Measurements from ENCODE around the gene LHFPL3. TPM values are rescaled to one million over a fixed set of nuclear protein-coding genes. Genes with fewer than 3 reads are reported as not detected.

LHFPL3 gene
- polyA plus RNA-seq, 1 of the 3 experiments (the other 2 are of a cell fraction), result not detected

DNA sequence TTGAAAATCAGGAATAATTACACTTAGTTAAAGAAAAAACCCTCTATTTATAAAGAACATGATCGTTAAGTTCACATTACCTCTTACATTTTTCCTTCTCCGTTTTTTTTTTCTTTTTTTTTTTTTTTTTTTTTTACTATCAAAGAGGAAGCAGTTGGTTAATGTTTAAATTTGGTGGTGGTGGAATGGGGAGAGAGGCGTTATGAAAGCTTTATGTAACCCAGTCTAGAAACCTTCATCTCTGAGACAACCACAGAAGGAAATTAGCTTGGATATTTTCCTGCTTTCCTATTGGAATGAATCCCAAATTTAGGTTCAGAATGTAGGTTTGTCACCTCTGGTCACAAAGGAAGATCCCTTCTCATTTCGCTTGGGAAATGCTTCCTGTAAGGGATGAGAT, 31.5 kb upstream of the LHFPL3 start:
- no peaks in the 10 kb centered on the region for H3K4me1 ChIP-seq (ENCODE audit: control insufficient read depth in 1 of 2, insufficient read depth in 2 of 2, low read depth in 1 of 2, low read length in 1 of 2)
- TF ChIP-seq, protein P1, sequence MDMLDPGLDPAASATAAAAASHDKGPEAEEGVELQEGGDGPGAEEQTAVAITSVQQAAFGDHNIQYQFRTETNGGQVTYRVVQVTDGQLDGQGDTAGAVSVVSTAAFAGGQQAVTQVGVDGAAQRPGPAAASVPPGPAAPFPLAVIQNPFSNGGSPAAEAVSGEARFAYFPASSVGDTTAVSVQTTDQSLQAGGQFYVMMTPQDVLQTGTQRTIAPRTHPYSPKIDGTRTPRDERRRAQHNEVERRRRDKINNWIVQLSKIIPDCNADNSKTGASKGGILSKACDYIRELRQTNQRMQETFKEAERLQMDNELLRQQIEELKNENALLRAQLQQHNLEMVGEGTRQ (IDR thresholded peaks at IDR 0.05; ENCODE audit: borderline replicate concordance, low read depth, low read length), result no peak
- TF ChIP-seq, protein P2, sequence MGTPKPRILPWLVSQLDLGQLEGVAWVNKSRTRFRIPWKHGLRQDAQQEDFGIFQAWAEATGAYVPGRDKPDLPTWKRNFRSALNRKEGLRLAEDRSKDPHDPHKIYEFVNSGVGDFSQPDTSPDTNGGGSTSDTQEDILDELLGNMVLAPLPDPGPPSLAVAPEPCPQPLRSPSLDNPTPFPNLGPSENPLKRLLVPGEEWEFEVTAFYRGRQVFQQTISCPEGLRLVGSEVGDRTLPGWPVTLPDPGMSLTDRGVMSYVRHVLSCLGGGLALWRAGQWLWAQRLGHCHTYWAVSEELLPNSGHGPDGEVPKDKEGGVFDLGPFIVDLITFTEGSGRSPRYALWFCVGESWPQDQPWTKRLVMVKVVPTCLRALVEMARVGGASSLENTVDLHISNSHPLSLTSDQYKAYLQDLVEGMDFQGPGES (IDR thresholded peaks at IDR 0.05; ENCODE audit: low read depth, low read length), result no peak
- TF ChIP-seq, protein P3, sequence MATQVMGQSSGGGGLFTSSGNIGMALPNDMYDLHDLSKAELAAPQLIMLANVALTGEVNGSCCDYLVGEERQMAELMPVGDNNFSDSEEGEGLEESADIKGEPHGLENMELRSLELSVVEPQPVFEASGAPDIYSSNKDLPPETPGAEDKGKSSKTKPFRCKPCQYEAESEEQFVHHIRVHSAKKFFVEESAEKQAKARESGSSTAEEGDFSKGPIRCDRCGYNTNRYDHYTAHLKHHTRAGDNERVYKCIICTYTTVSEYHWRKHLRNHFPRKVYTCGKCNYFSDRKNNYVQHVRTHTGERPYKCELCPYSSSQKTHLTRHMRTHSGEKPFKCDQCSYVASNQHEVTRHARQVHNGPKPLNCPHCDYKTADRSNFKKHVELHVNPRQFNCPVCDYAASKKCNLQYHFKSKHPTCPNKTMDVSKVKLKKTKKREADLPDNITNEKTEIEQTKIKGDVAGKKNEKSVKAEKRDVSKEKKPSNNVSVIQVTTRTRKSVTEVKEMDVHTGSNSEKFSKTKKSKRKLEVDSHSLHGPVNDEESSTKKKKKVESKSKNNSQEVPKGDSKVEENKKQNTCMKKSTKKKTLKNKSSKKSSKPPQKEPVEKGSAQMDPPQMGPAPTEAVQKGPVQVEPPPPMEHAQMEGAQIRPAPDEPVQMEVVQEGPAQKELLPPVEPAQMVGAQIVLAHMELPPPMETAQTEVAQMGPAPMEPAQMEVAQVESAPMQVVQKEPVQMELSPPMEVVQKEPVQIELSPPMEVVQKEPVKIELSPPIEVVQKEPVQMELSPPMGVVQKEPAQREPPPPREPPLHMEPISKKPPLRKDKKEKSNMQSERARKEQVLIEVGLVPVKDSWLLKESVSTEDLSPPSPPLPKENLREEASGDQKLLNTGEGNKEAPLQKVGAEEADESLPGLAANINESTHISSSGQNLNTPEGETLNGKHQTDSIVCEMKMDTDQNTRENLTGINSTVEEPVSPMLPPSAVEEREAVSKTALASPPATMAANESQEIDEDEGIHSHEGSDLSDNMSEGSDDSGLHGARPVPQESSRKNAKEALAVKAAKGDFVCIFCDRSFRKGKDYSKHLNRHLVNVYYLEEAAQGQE (IDR thresholded peaks at IDR 0.05; ENCODE audit: low read depth, low read length), result no peak
- TF ChIP-seq MXI1 (IDR thresholded peaks at IDR 0.05; ENCODE audit: low read depth, low read length) (no peak), JUND (IDR thresholded peaks at IDR 0.05) (no peak), FOXJ3 (CRISPR knock-in tag; IDR thresholded peaks at IDR 0.05) (no peak), SIN3A (IDR thresholded peaks at IDR 0.05; ENCODE audit: borderline replicate concordance, low read depth, low read length) (no peak), EP300 (IDR thresholded peaks at IDR 0.05; ENCODE audit: borderline replicate concordance in 1 of 2, low read depth in 1 of 2, low read length in 1 of 2) (no peak), FOXM1 (IDR thresholded peaks at IDR 0.05; ENCODE audit: low read depth) (no peak), MEF2A (IDR thresholded peaks at IDR 0.05; ENCODE audit: borderline replicate concordance, low read depth) (no peak), NRF1 (IDR thresholded peaks at IDR 0.05; ENCODE audit: low read depth, low read length) (no peak), CHD2 (IDR thresholded peaks at IDR 0.05; ENCODE audit: low read length, partially characterized antibody) (no peak), TAF1 (IDR thresholded peaks at IDR 0.05; ENCODE audit: borderline replicate concordance, low read depth, low read length) (no peak), GATA2 (CRISPR knock-in tag; IDR thresholded peaks at IDR 0.05) (no peak), YY1 (IDR thresholded peaks at IDR 0.05; ENCODE audit: low read depth) (no peak)
- TF ChIP-seq, protein P4, sequence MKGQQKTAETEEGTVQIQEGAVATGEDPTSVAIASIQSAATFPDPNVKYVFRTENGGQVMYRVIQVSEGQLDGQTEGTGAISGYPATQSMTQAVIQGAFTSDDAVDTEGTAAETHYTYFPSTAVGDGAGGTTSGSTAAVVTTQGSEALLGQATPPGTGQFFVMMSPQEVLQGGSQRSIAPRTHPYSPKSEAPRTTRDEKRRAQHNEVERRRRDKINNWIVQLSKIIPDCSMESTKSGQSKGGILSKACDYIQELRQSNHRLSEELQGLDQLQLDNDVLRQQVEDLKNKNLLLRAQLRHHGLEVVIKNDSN (IDR thresholded peaks at IDR 0.05; ENCODE audit: borderline replicate concordance, low read depth), result no peak
- CTCF ChIA-PET, result no interaction called here

More for the DNA sequence above, 31.5 kb upstream of the LHFPL3 start:
- Histone ChIP-seq H3K4me3 (ENCODE audit: low read depth in 2 of 2, low read length in 1 of 2) (no peak overlapping the region), H3K79me2 (ENCODE audit: insufficient read depth) (no peaks in the 10 kb centered on the region), H3K4me2 (no peak overlapping the region), H2AFZ (ENCODE audit: low read depth) (no peak overlapping the region), H3K9me2 (no peaks in the 10 kb centered on the region), H3K36me3 (replicated peaks in 1 of 2; ENCODE audit: control insufficient read depth in 1 of 2, insufficient read depth in 2 of 2, low read length in 1 of 2) (no peaks in the 10 kb centered on the region), H3K9ac (no peak overlapping the region), H3K27me3 (ENCODE audit: insufficient read depth) (no peaks in the 10 kb centered on the region), H3K27ac (ENCODE audit: low read depth in 2 of 2, low read length in 1 of 2) (no peak overlapping the region), H3K9me3 (no peaks in the 10 kb centered on the region), H3F3A (replicated peaks; ENCODE audit: insufficient read depth) (no peaks in the 10 kb centered on the region), H4K20me1 (ENCODE audit: insufficient read depth) (0 out of 2 replicates have a peak, but pooled peaks cover 3% of the 10 kb centered on the region)
- no peak for DNase-seq
- 0% methylated on average over 4 of the region's 4 CpGs for WGBS (ENCODE audit: low lambda C conversion rate)
- POLR2A ChIA-PET, result no interaction called here

Data from SK-N-SH (cell line).